ENCODE data around the gene SSC4D. TPM values are rescaled to one million over a fixed set of nuclear protein-coding genes. Genes with fewer than 3 reads are reported as not detected.

The SSC4D gene
- polyA plus RNA-seq, 3 donors: 5.2 to 7.4 (median 5.3) TPM

- no peak for DNase-seq
Measured at GRCh38 chr7:76356115-76356514, 53.4 kb downstream of the SSC4D start.

GRCh38 chr7:76354981-76355730 is 54.3 kb downstream of the SSC4D start:
- no peak for DNase-seq

GRCh38 chr7:76354516-76354915 is 55.0 kb downstream of the SSC4D start:
- DNase-seq: no peak

- DNase-seq: no peak
Measured at GRCh38 chr7:76353744-76354143, 55.8 kb downstream of the SSC4D start.

- DNase-seq: no peak
Measured at GRCh38 chr7:76352193-76352592, 57.3 kb downstream of the SSC4D start.

- DNase-seq: no peak
Measured at GRCh38 chr7:76351372-76351771, 58.1 kb downstream of the SSC4D start.

GRCh38 chr7:76349313-76349885 is 60.1 kb downstream of the SSC4D start:
- no peak for DNase-seq

- no peak for DNase-seq
Measured at GRCh38 chr7:76347710-76348109, 61.8 kb downstream of the SSC4D start.

GRCh38 chr7:76346778-76347177 is 62.7 kb downstream of the SSC4D start:
- DNase-seq: no peak

GRCh38 chr7:76346097-76346496 is 63.4 kb downstream of the SSC4D start:
- DNase-seq: no peak

GRCh38 chr7:76343931-76344321 is 65.6 kb downstream of the SSC4D start:
- no peak for DNase-seq

GRCh38 chr7:76343294-76343930 is 66.1 kb downstream of the SSC4D start:
- DNase-seq: no peak

GRCh38 chr7:76342222-76342621 is 67.3 kb downstream of the SSC4D start:
- DNase-seq: no peak

GRCh38 chr7:76340617-76341131 is 68.8 kb downstream of the SSC4D start:
- no peak for DNase-seq

Other genes with a start within 250 kb of the SSC4D start
- gene SRRM3, start 207.8 kb downstream of the SSC4D start, polyA plus RNA-seq (ENCODE audit: insufficient read length in 3 of 3): 1 to 10 TPM; 2.1 to 3.0 (median 2.2) TPM
- gene HSPB1, start 107.0 kb downstream of the SSC4D start, polyA plus RNA-seq (ENCODE audit: insufficient read length in 3 of 3): 100 to 1,000 TPM; 172 to 262 (median 221) TPM
- 100 to 1,000 TPM; 116 to 125 (median 116) TPM for gene YWHAG, start 50.7 kb downstream of the SSC4D start, polyA plus RNA-seq (ENCODE audit: insufficient read length in 3 of 3)
- 10 to 100 TPM in 1 of 3 donors, 1 to 10 TPM in 2; 3.3 to 11.5 (median 9.4) TPM for gene ZP3, start 15.3 kb upstream of the SSC4D start, polyA plus RNA-seq (ENCODE audit: insufficient read length in 3 of 3)
- gene DTX2, start 52.0 kb upstream of the SSC4D start, polyA plus RNA-seq (ENCODE audit: insufficient read length in 3 of 3): 10 to 100 TPM in 1 of 3 donors, 1 to 10 TPM in 2; 7.8 to 12.1 (median 8.1) TPM
- gene UPK3B, start 100.9 kb upstream of the SSC4D start, polyA plus RNA-seq (ENCODE audit: insufficient read length in 3 of 3): 1 to 10 TPM in 2 of 3 donors, under 1 TPM in 1; 0.70 to 5.8 (median 3.5) TPM
- gene SPDYE16, start 133.6 kb upstream of the SSC4D start, polyA plus RNA-seq (ENCODE audit: insufficient read length in 3 of 3): 1 to 10 TPM; 1.7 to 7.2 (median 4.0) TPM
- 10 to 100 TPM; 18.7 to 23.2 (median 22.6) TPM for gene POMZP3, start 217.6 kb upstream of the SSC4D start, polyA plus RNA-seq (ENCODE audit: insufficient read length in 3 of 3)